Measurements from ENCODE around the gene IL1F10.

The IL1F10 gene

GRCh38 chr2:113067681-113068080 is at the start of gene IL1F10:
Gene IL1F10 (plus strand): TSS chr2:113067970. CDS start chr2:113072739, 4,769 bp downstream.
- no peak for DNase-seq

GRCh38 chr2:113018509-113018908 is 49.3 kb upstream of the IL1F10 start:
- DNase-seq = no peak

GRCh38 chr2:113021312-113021711 is 46.5 kb upstream of the IL1F10 start:
- no peak for DNase-seq

- no peak for DNase-seq
These were observed 43.0 kb upstream of the IL1F10 start for GRCh38 chr2:113024764-113025163.

- DNase-seq = no peak
These were observed 42.0 kb upstream of the IL1F10 start for GRCh38 chr2:113025737-113026136.

- no peak for DNase-seq
These were observed 40.1 kb upstream of the IL1F10 start for GRCh38 chr2:113027691-113028090.

- no peak for DNase-seq
These were observed 39.7 kb upstream of the IL1F10 start for GRCh38 chr2:113028112-113028511.

GRCh38 chr2:113032737-113033136 is 35.0 kb upstream of the IL1F10 start:
- DNase-seq = no peak

- DNase-seq = no peak
These were observed 33.8 kb upstream of the IL1F10 start for GRCh38 chr2:113034016-113034415.

GRCh38 chr2:113036763-113037162 is 31.0 kb upstream of the IL1F10 start:
- DNase-seq = no peak

GRCh38 chr2:113038291-113038690 is 29.5 kb upstream of the IL1F10 start:
- DNase-seq = no peak

- DNase-seq = no peak
These were observed 28.6 kb upstream of the IL1F10 start for GRCh38 chr2:113039158-113039557.

- no peak for DNase-seq
These were observed 28.1 kb upstream of the IL1F10 start for GRCh38 chr2:113039719-113040118.

- no peak for DNase-seq
These were observed 25.9 kb upstream of the IL1F10 start for GRCh38 chr2:113041871-113042270.

GRCh38 chr2:113046465-113046864 is 21.3 kb upstream of the IL1F10 start:
- DNase-seq = no peak

- no peak for DNase-seq
These were observed 16.6 kb upstream of the IL1F10 start for GRCh38 chr2:113050921-113051895.

GRCh38 chr2:113052396-113052917 is 15.3 kb upstream of the IL1F10 start, which contains the start of gene IL36B:
Gene IL36B (minus strand): TSS chr2:113052867.
- DNase-seq = no peak

GRCh38 chr2:113053666-113054065 is 14.1 kb upstream of the IL1F10 start:
- DNase-seq = no peak

GRCh38 chr2:113054066-113054465 is 13.7 kb upstream of the IL1F10 start:
- no peak for DNase-seq

- DNase-seq = no peak
These were observed 11.2 kb upstream of the IL1F10 start for GRCh38 chr2:113056521-113056920.

- DNase-seq = no peak
These were observed 10.7 kb upstream of the IL1F10 start for GRCh38 chr2:113057117-113057516.

GRCh38 chr2:113058411-113058994 is 9.3 kb upstream of the IL1F10 start:
- no peak for DNase-seq

- DNase-seq = no peak
These were observed 8.5 kb upstream of the IL1F10 start, which contains the start of gene IL36RN for GRCh38 chr2:113058998-113059960. Gene IL36RN (plus strand): TSS chr2:113059198. CDS start chr2:113059439, 241 bp downstream.
